ENCODE data around the gene CYP24A1. TPM values are rescaled to one million over a fixed set of nuclear protein-coding genes. Genes with fewer than 3 reads are reported as not detected.

Gene CYP24A1
- total RNA-seq, 1 experiment from 2014 or later: 1.2 TPM

DNA sequence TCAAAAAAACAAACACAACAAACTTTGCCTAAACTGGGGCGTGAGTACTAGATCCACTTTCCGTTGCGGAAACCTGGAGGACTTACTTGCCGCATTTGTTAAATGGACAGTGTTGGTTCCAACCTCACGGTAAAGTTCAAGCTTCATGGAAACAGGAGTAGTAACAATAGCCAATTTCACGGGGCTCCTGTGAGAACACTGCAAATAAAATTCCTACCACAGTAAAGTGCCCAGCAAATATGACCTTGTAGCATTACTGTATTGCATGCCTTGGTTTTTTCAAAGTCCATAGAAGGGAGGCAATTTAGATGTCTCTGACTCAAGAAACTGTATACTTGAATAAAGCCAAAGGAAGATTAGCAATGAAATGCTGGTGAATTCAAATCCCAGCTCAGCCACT is 3.6 kb upstream of the CYP24A1 start:
- Histone ChIP-seq H3K79me2 (ENCODE audit: low read length) (no peaks in the 10 kb centered on the region), H3K9me2 (replicated peaks; ENCODE audit: low read length) (no peaks in the 10 kb centered on the region), H3K9me3 (ENCODE audit: low read length) (no peaks in the 10 kb centered on the region), H3F3A (ENCODE audit: low read length, unreplicated experiment) (no peaks in the 10 kb centered on the region), H4K20me1 (ENCODE audit: low read length) (no peaks in the 10 kb centered on the region), H2AFZ (ENCODE audit: low read length) (no peak overlapping the region), H3K36me3 (ENCODE audit: low read depth, low read length) (no peaks in the 10 kb centered on the region), H3K27ac (ENCODE audit: low read length) (no peak overlapping the region), H3K4me2 (ENCODE audit: low read length) (no peak overlapping the region), H3K27me3 (ENCODE audit: low read length) (no peaks in the 10 kb centered on the region), H3K4me3 (ENCODE audit: low read length) (no peak overlapping the region), H3K4me1 (ENCODE audit: insufficient read depth, low read length) (peaks cover 22% of the 10 kb centered on the region), H3K9ac (ENCODE audit: low read length) (no peak overlapping the region)
- TF ChIP-seq, protein P1, sequence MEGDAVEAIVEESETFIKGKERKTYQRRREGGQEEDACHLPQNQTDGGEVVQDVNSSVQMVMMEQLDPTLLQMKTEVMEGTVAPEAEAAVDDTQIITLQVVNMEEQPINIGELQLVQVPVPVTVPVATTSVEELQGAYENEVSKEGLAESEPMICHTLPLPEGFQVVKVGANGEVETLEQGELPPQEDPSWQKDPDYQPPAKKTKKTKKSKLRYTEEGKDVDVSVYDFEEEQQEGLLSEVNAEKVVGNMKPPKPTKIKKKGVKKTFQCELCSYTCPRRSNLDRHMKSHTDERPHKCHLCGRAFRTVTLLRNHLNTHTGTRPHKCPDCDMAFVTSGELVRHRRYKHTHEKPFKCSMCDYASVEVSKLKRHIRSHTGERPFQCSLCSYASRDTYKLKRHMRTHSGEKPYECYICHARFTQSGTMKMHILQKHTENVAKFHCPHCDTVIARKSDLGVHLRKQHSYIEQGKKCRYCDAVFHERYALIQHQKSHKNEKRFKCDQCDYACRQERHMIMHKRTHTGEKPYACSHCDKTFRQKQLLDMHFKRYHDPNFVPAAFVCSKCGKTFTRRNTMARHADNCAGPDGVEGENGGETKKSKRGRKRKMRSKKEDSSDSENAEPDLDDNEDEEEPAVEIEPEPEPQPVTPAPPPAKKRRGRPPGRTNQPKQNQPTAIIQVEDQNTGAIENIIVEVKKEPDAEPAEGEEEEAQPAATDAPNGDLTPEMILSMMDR (conservative IDR thresholded peaks at IDR 0.05; ENCODE audit: low read depth, low read length): no peak
- TF ChIP-seq EZH2 (IDR thresholded peaks at IDR 0.05; ENCODE audit: low read length, unreplicated experiment) (no peak), EZH2phosphoT487 (IDR thresholded peaks at IDR 0.05; ENCODE audit: borderline replicate concordance, low read length) (no peak)
- POLR2A ChIA-PET (ENCODE audit: unreplicated experiment): no interaction called here
- DNase-seq (no peak), ATAC-seq (no peak)
- CTCF ChIA-PET: interaction anchor here (0.5 kb wide), 1 partner anchor 72 kb away, joined by 3 read pairs; no protein-coding TSS in a partner anchor
- BruUV-seq (replicated peaks): no TSS peak
- intact Hi-C loops (cut with micrococcal nuclease): no loop called here

DNA sequence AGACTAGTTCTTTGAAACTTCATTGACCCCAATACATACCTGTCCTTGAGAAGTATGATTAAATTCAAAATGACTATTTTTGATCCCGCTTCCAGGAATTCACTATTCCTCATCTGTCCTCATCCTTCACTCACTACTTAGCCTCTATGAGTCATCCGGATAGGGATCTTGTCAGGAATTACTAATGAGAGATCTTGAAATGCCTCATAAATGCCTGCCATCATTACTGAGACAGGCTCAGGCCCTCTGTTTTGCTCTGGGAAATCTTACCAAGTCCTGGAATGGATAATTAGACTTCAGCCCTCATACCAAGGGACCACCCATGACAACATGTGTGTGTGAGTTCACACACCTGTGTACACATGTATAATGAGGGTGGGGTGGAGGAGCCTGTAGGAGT is 2.8 kb upstream of the CYP24A1 start:
- BruUV-seq (replicated peaks): no TSS peak
- ChIA-PET CTCF (no interaction called here), POLR2A (ENCODE audit: unreplicated experiment) (no interaction called here)
- intact Hi-C loops (cut with micrococcal nuclease): no loop called here
- Histone ChIP-seq H3K4me1 (ENCODE audit: insufficient read depth, low read length) (peaks cover 25% of the 10 kb centered on the region), H3K79me2 (ENCODE audit: low read length) (no peaks in the 10 kb centered on the region), H2AFZ (ENCODE audit: low read length) (no peak overlapping the region), H3F3A (ENCODE audit: low read length, unreplicated experiment) (no peaks in the 10 kb centered on the region), H3K27me3 (ENCODE audit: low read length) (no peaks in the 10 kb centered on the region), H3K9me2 (replicated peaks; ENCODE audit: low read length) (no peaks in the 10 kb centered on the region), H3K9ac (ENCODE audit: low read length) (no peak overlapping the region), H3K27ac (ENCODE audit: low read length) (no peak overlapping the region), H4K20me1 (ENCODE audit: low read length) (no peaks in the 10 kb centered on the region), H3K9me3 (ENCODE audit: low read length) (no peaks in the 10 kb centered on the region), H3K36me3 (ENCODE audit: low read depth, low read length) (no peaks in the 10 kb centered on the region), H3K4me2 (ENCODE audit: low read length) (no peak overlapping the region), H3K4me3 (ENCODE audit: low read length) (no peak overlapping the region)
- peak; percentile 83 for DNase-seq
- ATAC-seq: peak; percentile 68
- TF ChIP-seq, protein P1 (conservative IDR thresholded peaks at IDR 0.05; ENCODE audit: low read depth, low read length): no peak
- TF ChIP-seq EZH2 (IDR thresholded peaks at IDR 0.05; ENCODE audit: low read length, unreplicated experiment): no peak
- no peak for TF ChIP-seq EZH2phosphoT487 (IDR thresholded peaks at IDR 0.05; ENCODE audit: borderline replicate concordance, low read length)

DNA sequence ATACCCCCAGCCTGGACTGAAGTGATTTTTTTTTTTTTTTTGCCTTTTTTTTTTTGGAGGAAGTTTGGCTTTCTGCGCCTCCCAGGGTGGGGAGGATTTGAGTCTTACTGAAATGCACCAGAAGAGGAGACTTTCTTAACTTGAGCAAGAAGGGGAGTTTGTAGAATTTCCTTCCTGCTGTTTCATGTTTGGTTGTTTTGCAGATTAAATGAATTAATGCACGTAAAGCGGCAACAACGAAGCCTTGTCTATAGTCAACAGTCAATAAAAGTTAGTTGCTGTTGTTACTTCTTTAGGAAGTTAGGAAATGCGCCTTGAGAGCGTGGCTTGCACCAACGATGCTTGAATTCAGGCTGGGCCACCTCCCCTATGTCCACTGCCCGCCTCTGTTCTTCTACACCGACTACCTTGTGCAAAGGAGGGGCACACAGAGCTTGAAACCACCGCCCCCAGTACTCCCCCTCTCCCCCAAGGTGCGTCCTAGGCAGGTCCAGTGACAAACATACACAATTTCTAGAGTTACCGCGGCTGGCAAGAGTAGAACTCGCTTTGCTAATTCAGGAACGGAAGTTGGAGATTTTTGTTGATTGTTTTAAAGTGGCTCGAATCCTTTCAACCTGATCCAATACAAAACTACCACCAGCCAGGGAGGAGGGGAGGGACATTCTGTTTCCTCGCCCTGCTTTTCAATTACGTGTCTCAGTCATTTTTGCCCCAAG is 830 bp upstream of the CYP24A1 start:
- Histone ChIP-seq H2AFZ (ENCODE audit: low read length) (peak overlapping the region; percentile 77), H3K79me2 (ENCODE audit: low read length) (no peaks in the 10 kb centered on the region), H3K4me2 (ENCODE audit: low read length) (peak overlapping the region; percentile 87), H3K9me2 (replicated peaks; ENCODE audit: low read length) (no peaks in the 10 kb centered on the region), H3K27me3 (ENCODE audit: low read length) (no peaks in the 10 kb centered on the region), H3K27ac (ENCODE audit: low read length) (no peak overlapping the region), H3F3A (ENCODE audit: low read length, unreplicated experiment) (no peaks in the 10 kb centered on the region), H3K9ac (ENCODE audit: low read length) (no peak overlapping the region), H3K9me3 (ENCODE audit: low read length) (no peaks in the 10 kb centered on the region), H3K4me3 (ENCODE audit: low read length) (peak overlapping the region; percentile 52), H3K36me3 (ENCODE audit: low read depth, low read length) (no peaks in the 10 kb centered on the region), H3K4me1 (ENCODE audit: insufficient read depth, low read length) (peaks cover 38% of the 10 kb centered on the region), H4K20me1 (ENCODE audit: low read length) (no peaks in the 10 kb centered on the region)
- DNase-seq (peak; percentile 27), ATAC-seq (no peak)
- TF ChIP-seq EZH2phosphoT487 (IDR thresholded peaks at IDR 0.05; ENCODE audit: borderline replicate concordance, low read length): no peak
- POLR2A ChIA-PET (ENCODE audit: unreplicated experiment): interaction anchor here (0.6 kb wide), 1 partner anchor 679 kb away, joined by 7 read pairs; no protein-coding TSS in a partner anchor
- CTCF ChIA-PET: no interaction called here
- intact Hi-C loops (cut with micrococcal nuclease): no loop called here
- no TSS peak for BruUV-seq (replicated peaks)

Data from PC-3 (cell line).